GM19043 (cell line): ENCODE measurements around the gene TTC24.

Experiments
- ATAC-seq: cut with Tn5 transposase; IDR thresholded peaks from one replicate; pipeline ENCODE4 v1.9.1; 2021; ENCODE audit warnings: low read depth; ENCODE audit not compliant: unreplicated experiment

TTC24 gene

DNA sequence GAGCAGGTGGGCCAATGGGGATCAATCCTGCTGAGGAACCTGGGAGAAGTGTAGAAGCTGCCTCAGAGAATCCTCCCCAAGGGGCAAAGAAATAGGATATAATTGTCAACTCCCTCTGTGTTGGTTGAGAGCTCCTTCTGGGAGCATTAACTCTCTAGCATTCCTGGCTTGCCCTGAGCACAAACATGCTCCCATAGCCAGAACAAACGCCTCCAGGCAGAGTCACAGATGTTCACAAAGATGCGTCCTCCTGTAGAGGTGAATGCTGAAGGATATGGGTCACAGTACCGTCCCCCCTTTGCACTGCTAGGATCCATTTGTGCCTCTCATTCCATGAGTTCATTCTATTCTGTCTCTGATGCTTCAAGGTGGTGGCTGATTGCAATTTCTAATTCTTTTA, 52.8 kb downstream of the TTC24 start:
- no peak for ATAC-seq
